Jurkat, Clone E6-1 (cell line): ENCODE results near the gene LMCD1.
"Not testable (repeated sequence)": the region's sequence is repeated elsewhere in the genome, so short reads cannot be mapped to it uniquely, and the experiment has no call there.

Experiments
- DNase-seq: peaks from one replicate; pipeline ENCODE4 v3.0.0-alpha.2; 2011; ENCODE audit warnings: low read depth, low spot score
- H3K4me3 ChIP-seq: 2 replicates; pipeline ENCODE4 v1.5.1; 2011; ENCODE audit warnings: mild to moderate bottlenecking, low read length, control low read depth, moderate library complexity

LMCD1 gene

DNA sequence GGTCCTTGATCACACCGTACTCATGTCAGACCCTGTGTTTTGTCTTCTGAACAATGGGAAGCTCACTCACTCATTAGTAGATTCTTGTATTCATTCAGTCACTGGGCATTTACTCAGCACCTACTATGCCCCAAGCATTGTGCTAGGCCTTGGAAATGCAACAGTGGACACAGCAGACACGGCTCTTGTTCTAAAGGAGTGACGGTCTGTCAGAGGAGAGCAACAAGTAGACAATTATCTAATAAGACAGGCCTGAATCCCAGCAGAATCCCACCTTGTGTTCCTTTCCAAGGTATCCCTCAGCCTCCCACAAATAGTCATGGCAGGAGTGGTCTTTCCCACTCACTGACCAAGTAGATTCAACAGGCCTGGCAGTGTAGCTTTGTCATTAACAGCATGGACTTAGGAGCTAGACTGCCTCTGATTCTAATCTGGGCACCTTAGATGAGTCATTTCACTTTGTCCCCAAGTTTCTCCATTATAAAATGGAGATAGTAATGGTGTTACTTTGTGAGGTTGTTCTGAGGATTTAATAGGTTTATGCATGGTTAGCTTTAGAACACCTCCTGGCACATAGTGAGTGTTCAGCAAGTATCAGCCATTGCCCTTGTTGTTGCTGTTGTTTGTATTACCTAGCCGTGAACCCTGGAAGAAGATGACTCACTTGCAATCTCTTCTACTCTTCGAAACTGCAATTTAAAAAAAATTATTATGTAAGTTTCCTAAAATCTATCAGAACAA is 73.9 kb downstream of the LMCD1 start:
- no peak for DNase-seq
- H3K4me3 ChIP-seq: no peak overlapping the region

DNA sequence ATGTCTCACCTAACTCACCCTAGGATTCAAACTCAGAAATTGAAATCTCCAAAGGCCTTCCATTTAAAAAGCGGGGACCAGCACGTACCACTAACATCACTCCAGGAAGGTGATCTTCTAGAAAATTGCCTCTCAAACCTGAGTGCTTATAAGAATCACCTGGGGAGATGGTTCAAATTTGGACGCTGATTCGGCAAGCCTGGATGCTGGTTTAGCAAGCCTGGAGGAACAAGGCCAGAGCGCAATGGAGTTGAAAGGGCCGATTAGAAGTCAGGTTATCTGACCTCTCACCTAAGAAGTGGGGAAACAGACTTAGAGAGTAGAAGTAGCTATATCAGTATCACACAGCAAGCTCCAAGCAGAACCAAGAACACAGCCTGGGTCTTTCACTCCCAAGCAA is 74.8 kb downstream of the LMCD1 start:
- no peak overlapping the region for H3K4me3 ChIP-seq
- DNase-seq: no peak

DNA sequence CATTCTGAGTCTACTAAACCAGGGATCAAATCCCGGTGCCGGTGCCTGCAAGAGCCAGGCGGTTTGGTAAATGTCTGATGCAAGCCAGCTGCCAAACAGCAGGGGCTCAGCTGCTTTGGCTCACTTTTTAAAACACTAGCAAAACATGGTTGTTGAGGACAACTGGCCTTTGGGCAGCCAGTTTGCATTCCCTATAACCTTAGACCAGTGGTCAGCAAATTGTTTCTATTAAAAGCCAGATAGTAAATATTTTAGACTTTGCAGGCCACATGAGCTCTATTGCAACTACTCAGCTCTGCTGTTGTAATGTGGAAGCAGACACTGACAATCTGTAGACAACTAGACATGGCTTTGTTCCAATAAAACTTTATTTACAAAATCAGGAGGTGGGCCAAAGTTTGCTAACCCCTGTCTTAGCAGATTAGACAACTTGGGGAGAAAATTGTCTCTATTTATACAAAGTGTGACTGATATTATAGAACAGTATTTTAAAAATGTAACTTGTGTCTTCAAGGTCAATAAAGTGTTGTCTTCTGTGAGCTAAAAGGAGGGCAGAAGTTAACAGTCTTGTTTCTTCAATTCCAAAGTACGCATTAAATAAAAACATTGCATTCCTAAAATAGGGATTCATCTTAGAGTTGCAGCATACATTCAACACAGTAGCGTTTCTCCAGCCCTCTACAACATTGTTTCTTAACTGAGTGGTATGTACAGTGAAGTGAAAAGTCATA is 75.4 kb downstream of the LMCD1 start:
- no peak overlapping the region for H3K4me3 ChIP-seq
- DNase-seq: no peak

DNA sequence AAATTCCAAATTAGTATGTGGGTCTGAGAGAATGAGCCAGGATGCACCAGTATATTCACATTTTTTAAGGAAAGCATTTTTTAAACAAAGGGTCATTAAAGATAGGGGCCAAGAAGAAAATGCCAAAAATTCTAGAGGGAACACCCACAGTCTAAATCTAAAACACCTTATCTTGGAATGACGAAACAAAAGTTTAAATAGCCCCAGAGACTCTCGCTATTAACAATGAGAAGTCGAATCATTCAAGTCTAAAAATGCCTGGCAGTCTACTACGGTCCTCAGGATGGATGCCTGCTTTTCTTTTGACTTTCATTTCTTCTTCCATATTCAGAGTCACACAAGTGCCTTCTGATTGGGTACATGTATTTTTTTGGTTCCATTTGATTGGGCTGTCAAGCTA is 76.7 kb downstream of the LMCD1 start:
- H3K4me3 ChIP-seq: no peak overlapping the region
- no peak for DNase-seq

DNA sequence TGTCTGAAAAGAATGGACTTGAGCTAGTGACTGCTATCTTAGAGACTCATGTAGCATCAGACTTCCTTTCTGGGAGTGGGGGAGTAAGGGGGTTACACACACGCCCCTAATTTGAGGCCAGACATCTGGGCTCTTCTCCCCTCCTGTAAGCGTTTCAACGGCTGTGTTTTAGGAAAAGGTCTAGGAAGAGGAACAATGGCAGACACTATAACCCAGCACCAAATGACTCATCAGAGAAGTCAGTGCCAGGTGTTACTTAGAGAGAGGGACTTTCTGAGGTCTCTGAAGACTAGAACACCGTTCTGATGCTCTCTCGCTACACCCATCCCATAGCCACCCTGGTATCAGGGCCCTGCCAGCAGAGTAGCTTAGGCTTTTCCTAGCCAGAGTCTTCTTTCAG is 77.5 kb downstream of the LMCD1 start:
- DNase-seq: no peak
- H3K4me3 ChIP-seq: no peak overlapping the region

DNA sequence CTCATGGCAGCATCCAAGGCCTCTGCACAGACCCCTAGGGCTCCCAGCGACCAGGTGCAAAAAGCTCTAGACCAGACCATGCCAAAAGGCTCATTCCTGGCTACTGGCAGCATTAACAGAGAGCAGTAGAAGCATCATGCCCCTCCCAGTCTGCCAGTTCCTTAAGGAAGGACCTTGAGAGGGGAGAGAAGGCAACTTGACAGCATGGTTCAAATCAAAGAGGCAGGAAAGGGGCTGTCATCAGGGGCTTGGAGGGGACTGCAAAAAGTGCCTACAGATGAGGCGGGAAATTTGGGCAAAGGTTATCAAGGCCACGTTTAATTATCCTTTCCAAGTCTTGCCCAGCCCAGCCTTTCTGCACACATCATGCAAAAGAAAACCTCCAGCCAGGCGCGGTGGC is 78.3 kb downstream of the LMCD1 start:
- DNase-seq: no peak

DNA sequence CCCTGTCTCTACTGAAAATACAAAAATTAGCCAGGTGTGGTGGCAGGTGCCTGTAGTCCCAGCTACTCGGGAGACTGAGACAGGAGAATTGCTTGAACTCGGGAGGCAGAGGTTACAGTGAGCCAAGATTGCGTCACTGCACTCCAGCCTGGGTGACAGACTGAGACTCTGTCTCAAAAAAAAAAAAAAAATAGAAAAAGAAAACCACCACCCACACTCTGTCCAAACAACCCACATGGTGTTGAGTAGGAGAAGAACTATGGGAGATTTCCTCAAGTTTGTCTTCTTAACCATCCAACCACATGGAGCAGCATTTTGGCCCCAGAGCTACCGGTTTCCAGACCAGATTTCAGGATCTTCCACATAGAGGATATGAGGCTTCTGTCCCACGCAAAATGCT is 78.8 kb downstream of the LMCD1 start:
- not testable (repeated sequence) for H3K4me3 ChIP-seq, DNase-seq

More for the DNA sequence above, 78.3 kb downstream of the LMCD1 start:
- H3K4me3 ChIP-seq: no peak overlapping the region

DNA sequence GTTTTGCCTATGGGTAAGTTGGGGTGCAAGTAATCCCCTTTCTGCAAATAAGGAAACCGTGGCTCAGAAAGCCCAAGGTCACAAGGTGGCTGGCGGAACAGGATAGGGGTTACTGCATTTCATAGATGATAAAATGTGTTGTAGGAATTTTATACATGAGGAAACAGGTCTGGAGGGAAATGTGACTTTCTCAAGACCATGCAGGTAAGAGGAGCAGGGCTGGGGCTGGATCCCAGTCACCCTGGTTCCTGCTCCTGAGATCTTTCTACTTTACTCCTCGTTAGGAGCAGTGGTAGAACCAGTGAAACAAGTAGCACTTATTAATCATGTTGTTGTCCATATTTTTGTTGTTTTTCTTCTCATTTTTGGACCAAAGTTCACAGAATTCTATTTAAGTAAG is 79.8 kb downstream of the LMCD1 start:
- DNase-seq: no peak

DNA sequence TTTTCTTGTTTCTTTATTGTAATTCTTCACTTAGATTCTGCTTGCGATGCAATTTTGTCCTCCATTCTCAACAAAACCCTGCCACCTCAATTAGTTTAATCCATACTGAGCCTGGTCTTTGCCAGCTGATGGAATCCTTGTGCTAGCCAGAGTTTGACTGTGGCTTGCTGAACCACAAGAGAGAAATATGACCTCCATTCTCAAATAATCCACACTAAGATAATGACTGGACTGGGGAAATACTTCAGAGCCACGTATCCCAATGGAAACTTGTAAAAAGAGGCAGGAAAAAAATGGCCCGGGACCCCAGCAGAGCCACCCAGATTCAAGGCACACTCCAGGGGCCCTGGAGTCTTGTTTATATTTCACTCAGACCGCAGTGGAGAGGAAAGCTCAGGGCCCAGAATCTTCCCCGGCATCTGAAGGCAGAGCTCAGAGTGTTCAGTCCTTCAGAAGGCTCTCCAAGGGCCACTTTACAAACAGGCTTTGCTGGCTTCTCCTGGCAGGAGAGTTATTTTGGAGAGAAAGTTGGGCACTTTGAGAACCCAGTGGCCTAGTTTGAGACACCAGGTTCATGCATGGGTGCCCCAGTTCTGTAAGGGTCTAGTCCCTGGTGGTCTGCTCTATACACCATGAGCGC is 80.3 kb downstream of the LMCD1 start:
- no peak for DNase-seq
- H3K4me3 ChIP-seq: no peak overlapping the region

More for the DNA sequence above, 79.8 kb downstream of the LMCD1 start:
- no peak overlapping the region for H3K4me3 ChIP-seq

DNA sequence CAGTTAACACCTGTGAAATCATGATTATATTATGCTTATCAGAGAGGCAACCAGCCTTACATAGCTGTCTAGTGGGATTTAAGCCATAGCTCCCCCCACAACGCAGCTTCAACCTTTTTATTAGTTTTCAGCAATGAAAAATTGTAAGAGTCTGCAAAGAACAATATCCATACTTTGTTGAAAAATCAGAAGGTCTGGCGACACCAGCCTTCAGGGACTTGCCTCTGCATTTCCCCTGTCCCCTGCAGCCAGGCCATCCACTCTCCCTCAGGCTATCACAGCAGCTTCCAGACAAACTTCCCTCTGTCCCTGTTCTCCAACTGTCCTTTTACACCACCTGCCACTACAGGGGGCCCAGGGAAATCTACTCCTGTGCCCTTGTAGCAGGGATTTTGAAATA is 83.0 kb downstream of the LMCD1 start:
- DNase-seq: no peak

DNA sequence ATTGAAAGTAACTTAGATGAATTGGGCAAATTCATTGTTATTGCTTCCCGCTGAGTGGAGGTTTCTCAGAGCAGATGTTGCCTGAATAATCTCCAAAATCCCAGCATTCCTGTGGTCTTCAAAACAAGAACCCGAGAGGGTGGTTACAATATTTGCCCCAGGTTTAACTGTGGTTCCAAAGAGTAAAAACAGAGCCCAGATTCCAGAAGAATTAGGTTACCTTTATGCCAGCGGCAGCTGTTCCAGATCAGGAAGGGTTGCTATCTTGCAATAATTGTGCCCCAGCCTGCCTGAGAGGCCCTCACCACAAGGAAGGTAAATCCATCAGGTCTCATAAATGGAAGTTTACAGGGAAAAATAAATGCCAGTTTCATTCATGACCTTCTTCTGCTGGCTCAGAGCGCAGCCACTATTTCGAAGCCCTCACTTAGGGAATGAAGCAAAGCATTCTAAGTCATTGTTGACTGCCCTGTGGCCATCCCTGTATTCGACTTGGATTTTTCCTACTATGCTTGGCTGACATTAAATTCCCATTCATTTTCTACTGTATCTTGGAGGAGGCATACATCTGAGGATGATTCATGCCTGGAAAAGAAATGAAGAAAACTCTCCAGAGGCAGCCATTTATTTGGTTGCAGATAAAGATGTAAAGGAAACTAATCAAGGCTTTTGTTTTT is 88.4 kb downstream of the LMCD1 start:
- no peak overlapping the region for H3K4me3 ChIP-seq
- DNase-seq: no peak

More for the DNA sequence above, 83.0 kb downstream of the LMCD1 start:
- H3K4me3 ChIP-seq: no peak overlapping the region

DNA sequence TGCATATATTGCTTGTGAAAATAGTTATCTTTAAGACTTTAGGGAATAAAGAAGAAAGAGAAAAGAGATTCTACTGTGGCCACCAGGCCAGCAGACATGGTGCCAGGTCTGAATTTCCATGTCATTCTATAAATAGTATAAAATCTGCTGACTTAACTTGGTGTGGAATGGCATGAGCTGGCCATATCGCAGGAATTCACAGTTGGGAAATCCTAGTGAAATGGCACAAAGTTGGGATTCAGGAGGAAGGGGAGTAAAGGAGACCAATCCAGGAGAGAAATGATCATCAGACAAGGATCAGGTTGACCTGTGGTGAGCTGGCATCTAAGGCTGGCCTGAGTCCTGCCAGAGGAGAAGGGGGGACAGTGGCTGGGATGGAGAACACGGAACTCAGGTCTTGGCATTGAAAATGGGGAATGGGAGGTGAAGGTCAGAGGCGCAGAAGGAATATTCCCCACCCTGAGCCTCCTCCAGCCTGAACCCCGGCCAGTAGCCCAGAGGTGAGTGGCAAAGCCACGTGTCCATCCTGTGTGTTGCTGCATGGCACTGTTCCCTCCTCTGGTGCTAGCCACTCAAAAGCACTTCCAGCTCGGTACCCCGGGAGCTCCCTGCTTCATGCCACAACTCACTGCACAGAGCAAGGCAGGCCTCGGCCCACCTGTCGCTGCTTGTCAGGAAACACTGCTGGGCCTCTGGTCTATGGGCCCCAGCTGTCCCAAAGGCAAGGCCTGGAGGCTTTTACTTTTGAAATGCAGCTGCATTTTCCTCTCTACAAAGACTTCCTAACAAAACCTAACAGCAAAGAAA is 91.6 kb downstream of the LMCD1 start:
- no peak for DNase-seq
- H3K4me3 ChIP-seq: no peak overlapping the region

DNA sequence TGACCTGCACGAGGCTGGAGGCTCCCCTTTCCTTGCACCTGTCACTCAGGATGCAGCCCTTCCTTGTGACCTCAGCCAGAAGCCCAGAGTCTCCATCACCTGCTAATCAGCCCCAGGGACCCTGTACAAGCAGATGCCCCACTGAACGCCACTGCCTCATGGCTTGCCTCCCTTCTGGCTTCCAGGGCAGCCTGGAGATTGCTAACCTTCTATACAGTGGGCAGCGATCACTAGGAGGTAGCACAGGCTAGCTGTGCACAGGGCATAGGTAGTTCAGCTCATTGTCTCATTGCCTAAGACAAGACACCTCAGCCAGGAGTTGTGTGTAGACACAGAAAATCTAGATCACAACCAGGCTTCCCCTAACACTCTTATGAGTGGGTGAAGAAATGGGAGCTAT is 93.6 kb downstream of the LMCD1 start:
- no peak overlapping the region for H3K4me3 ChIP-seq
- no peak for DNase-seq

DNA sequence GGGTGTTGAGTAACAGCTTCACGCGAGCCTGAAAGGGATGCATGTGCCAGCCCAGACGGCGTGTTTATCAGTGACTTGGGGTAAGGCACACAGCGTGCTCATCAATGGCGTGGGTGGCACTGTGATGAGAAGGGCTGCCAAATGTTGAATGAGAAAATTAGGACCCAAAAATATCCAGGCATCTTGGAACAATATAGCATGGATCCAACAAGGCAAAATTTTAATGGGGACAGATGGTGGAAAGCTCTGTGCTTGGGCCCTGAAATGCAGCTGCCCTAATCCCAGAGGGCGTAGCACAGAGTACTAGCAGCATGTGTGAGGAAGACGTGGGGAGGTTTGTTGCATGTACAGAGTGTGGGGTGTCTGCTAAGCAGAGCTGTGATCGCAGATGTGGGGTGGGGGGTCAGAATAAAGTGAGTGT is 94.1 kb downstream of the LMCD1 start:
- H3K4me3 ChIP-seq: no peak overlapping the region
- no peak for DNase-seq

DNA sequence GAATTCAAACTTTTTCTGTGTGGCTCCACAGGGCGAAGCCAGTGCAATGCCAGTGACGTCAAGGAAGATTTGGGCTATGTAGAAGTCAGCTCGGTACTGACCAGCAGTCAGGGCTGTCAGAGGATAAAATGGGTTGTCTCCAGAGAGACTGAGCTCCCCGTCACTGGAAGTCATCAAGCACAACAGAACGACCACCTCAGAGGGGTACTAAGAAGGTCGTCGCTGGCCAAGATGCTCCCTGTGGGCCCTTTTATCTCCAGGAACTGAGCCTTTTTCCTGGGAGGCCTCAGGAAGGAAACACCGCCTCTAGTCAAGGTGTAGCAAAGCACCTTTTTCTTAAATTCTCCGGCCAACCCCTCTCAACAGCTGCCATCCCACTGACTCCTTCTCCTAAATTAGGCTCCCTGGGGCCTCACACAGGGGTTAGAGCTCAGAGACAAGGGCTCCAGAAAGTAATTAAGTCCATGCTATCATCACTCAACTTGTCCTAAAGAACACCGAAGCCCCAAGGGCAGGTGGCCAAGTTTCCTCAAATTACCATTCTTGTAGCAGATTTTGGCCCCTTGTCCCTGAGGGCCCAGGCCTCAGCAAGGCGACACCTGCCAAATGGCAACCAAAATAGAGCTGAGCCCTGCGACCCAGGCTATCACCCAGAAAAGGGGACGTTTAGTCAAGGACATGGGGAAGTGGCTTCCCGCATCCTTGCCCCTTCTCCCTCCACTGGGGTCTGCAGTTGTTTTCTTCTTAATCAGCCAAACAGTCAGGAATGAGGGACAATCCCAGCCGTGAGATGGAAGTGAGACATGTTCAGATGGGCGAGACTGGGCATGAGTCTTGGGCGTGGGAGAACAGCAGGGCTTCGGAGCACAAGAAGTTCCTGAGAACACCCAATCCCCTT is 94.9 kb downstream of the LMCD1 start:
- H3K4me3 ChIP-seq: no peak overlapping the region
- DNase-seq: no peak

DNA sequence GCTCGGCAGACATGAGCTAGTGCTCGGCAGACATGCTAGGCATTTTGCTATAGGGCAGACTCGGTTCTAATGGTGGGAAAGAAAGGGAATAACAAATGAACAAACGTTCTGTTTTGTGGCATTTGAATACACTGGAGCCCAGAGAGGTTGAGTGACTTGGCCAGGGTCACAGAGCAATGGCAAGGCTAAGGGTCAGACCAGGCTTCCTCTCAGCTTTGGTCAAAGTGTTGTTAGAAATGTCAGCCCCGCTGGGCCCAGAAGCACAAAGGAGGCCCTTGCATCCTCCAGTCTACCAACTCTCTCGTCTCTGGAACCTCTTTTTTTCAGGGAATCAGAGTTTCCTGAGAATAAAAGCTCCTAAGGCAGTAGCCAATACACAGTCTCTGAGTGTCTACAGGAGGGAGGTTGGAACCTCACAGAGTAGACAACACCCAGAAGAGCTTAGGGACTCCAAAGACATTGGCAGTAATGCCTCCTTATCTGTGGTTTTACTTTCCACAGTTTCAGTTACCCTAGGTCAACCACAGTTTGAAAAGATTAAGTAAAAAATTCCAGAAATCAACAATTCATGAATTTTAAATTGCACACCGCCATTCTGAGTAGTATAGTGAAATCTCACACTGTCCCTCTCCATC is 95.7 kb downstream of the LMCD1 start:
- H3K4me3 ChIP-seq: no peak overlapping the region
- no peak for DNase-seq

DNA sequence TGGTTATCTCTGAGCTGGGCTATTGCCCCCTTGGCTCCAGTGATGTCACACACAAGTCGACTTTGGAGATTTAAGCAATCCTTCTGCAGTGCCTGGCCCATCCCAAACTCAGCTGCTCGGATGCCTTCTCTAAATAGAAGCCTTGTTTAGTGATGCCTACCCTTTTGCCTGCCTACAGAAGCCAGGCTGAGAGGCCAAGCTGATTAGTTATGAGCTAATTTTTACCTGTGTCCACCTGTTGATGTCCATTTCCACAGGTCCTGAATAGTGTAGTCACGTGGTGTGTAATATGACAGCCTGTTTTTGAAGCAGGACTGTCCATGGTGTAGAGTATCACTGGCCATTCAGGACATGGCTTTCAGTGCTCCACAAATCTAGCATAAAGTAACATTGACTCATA is 97.5 kb downstream of the LMCD1 start:
- no peak overlapping the region for H3K4me3 ChIP-seq
- DNase-seq: no peak

DNA sequence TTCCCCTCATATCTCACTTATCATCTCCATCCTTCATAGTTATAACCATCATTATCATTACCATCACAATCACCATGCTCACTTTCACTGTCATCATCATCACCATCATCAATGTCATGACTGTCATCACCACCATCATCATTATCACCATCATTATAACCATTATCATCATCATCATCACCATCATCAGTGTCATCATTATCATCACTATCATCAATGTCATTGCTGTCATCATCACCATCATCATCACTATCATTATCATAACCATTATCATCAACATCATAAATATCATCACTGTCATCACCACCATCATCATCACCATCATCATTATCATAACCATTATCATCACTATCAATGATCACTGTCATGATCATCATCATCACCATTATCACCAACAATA is 98.8 kb downstream of the LMCD1 start:
- DNase-seq: no peak
- H3K4me3 ChIP-seq: no peak overlapping the region
